HG03045 (cell line): ENCODE results near the gene SSH2.
"Not testable (repeated sequence)": the region's sequence is repeated elsewhere in the genome, so short reads cannot be mapped to it uniquely, and the experiment has no call there.

Experiments
- ATAC-seq: cut with Tn5 transposase; IDR thresholded peaks from one replicate; pipeline ENCODE4 v1.9.1; 2021; ENCODE audit warnings: mild to moderate bottlenecking, moderate library complexity; ENCODE audit not compliant: unreplicated experiment

Gene SSH2

GRCh38 chr17:29929533-29930408, at the start of gene SSH2:
Gene SSH2, minus strand, starts transcription at chr17:29930228. Its CDS starts 228 bp downstream, at chr17:29930000.
- ATAC-seq = peak; percentile 78

- no peak for ATAC-seq
Observed at GRCh38 chr17:29977836-29978235, 47.8 kb upstream of the SSH2 start.

GRCh38 chr17:29973005-29973404, 43.0 kb upstream of the SSH2 start:
- ATAC-seq = no peak

- ATAC-seq = no peak
Observed at GRCh38 chr17:29972277-29972676, 42.2 kb upstream of the SSH2 start.

- no peak for ATAC-seq
Observed at GRCh38 chr17:29968271-29968670, 38.2 kb upstream of the SSH2 start.

GRCh38 chr17:29962656-29963055, 32.6 kb upstream of the SSH2 start:
- no peak for ATAC-seq

- no peak for ATAC-seq
Observed at GRCh38 chr17:29959658-29960337, 29.8 kb upstream of the SSH2 start.

GRCh38 chr17:29958947-29959657, 29.1 kb upstream of the SSH2 start:
- no peak for ATAC-seq

- ATAC-seq = not testable (repeated sequence)
Observed at GRCh38 chr17:29957488-29957887, 27.5 kb upstream of the SSH2 start.

- ATAC-seq = no peak
Observed at GRCh38 chr17:29956225-29956624, 26.2 kb upstream of the SSH2 start.

GRCh38 chr17:29954405-29954804, 24.4 kb upstream of the SSH2 start:
- ATAC-seq = no peak

GRCh38 chr17:29949696-29950095, 19.7 kb upstream of the SSH2 start:
- ATAC-seq = no peak

GRCh38 chr17:29948448-29949215, 18.6 kb upstream of the SSH2 start:
- no peak for ATAC-seq

- no peak for ATAC-seq
Observed at GRCh38 chr17:29945281-29945680, 15.3 kb upstream of the SSH2 start.

- ATAC-seq = no peak
Observed at GRCh38 chr17:29941334-29941733, 11.3 kb upstream of the SSH2 start, which contains the start of gene EFCAB5. Gene EFCAB5, plus strand, starts transcription at chr17:29941634. Its CDS starts 163 bp downstream, at chr17:29941797.

GRCh38 chr17:29936724-29937123, 6.7 kb upstream of the SSH2 start:
- ATAC-seq = no peak

GRCh38 chr17:29935909-29936308, 5.9 kb upstream of the SSH2 start:
- ATAC-seq = not testable (repeated sequence)

- ATAC-seq = no peak
Observed at GRCh38 chr17:29933379-29933778, 3.4 kb upstream of the SSH2 start.

- ATAC-seq = no peak
Observed at GRCh38 chr17:29931231-29931932, 1.4 kb upstream of the SSH2 start.

- no peak for ATAC-seq
Observed at GRCh38 chr17:29930409-29931010, 482 bp upstream of the SSH2 start.
